Ascending aorta (tissue), 2 donors: Measurements from ENCODE around the gene POLR2L. TPM values are rescaled to one million over a fixed set of nuclear protein-coding genes. Genes with fewer than 3 reads are reported as not detected.

ENCODE experiments used
- DNase-seq, 2 donors: peaks; one replicate each; pipeline ENCODE4 v3.0.0-alpha.2; 2019; ENCODE audit warnings: low spot score in 2 of 2
- H3K27ac ChIP-seq, 2 donors: fragments of 200-600 bp; sonication (generic); one replicate each; pipeline ENCODE4 v1.5.1; 2016 to 2017; ENCODE audit warnings: mild to moderate bottlenecking in 1 of 2
- H3K27me3 ChIP-seq: fragments of 200-600 bp; sonication (generic); one replicate; pipeline ENCODE4 v1.5.1; 2017
- H3K36me3 ChIP-seq, 2 donors: fragments of 200-600 bp; sonication (generic); one replicate each; pipeline ENCODE4 v1.5.1; 2016
- H3K4me1 ChIP-seq, 2 donors: fragments of 200-600 bp; sonication (generic); one replicate each; pipeline ENCODE4 v1.5.1; 2016 to 2017; ENCODE audit warnings: mild to moderate bottlenecking in 1 of 2
- H3K4me3 ChIP-seq, 2 donors: fragments of 200-600 bp; sonication (generic); one replicate each; pipeline ENCODE4 v1.5.1; 2016 to 2017; ENCODE audit warnings: mild to moderate bottlenecking in 1 of 2
- H3K9me3 ChIP-seq, 2 donors: fragments of 200-600 bp; sonication (generic); one replicate each; pipeline ENCODE4 v1.5.1; 2016
- intact Hi-C: fragments of 100-400 bp; cut with DNase I; formaldehyde crosslinking; loops from one replicate; pipeline ENCODE4 v1.15.1; 2023
- total RNA-seq: library from RNA; depleted of rRNA; stranded (reverse); fragments of >200 nt; gene quantifications from one replicate; pipeline ENCODE4 v1.1.0, GENCODE V29; 2016
- TF ChIP-seq, protein P1 (sequence below), 3 experiments: fragments of 200-600 bp in 2 of 3; fragments of 450-650 bp in 1 of 3; sonication (generic) in 2 of 3; IDR thresholded peaks; one replicate each; pipeline ENCODE4 v1.5.1; 2016 to 2019; ENCODE audit warnings: antibody characterized with exemption in 3 of 3, mild to moderate bottlenecking in 1 of 3, moderate library complexity in 1 of 3

The POLR2L gene
- total RNA-seq, 1 donor from 2014 or later = 141 TPM

DNA sequence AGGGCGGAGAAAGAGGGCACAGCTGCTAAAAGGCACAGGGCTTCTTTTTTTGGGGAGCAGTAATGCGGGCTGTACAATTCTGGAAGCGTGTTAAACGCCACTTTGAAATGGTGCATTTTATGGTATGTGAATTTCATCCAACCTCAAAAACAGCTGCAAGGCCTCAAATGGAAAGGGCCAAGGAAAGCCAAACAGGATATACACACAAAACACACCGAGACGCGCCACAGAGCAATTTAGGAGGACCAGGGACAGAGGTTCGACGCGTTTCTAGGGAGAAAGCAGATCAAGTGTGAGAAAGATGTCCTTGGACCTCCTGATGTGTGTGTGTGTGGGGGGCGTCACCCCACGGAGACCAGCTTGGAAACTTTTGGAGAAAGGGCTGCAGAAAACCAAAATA lies 31.4 kb upstream of the POLR2L start:
- no peak overlapping the region for H3K27ac ChIP-seq
- peaks cover 3% of the 10 kb centered on the region in 2 donors for H3K36me3 ChIP-seq
- no peaks in the 10 kb centered on the region for H3K27me3 ChIP-seq
- no peaks in the 10 kb centered on the region for H3K4me1 ChIP-seq
- no peak overlapping the region for H3K4me3 ChIP-seq
- DNase-seq = no peak
- TF ChIP-seq, protein P1, sequence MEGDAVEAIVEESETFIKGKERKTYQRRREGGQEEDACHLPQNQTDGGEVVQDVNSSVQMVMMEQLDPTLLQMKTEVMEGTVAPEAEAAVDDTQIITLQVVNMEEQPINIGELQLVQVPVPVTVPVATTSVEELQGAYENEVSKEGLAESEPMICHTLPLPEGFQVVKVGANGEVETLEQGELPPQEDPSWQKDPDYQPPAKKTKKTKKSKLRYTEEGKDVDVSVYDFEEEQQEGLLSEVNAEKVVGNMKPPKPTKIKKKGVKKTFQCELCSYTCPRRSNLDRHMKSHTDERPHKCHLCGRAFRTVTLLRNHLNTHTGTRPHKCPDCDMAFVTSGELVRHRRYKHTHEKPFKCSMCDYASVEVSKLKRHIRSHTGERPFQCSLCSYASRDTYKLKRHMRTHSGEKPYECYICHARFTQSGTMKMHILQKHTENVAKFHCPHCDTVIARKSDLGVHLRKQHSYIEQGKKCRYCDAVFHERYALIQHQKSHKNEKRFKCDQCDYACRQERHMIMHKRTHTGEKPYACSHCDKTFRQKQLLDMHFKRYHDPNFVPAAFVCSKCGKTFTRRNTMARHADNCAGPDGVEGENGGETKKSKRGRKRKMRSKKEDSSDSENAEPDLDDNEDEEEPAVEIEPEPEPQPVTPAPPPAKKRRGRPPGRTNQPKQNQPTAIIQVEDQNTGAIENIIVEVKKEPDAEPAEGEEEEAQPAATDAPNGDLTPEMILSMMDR (IDR thresholded peaks at IDR 0.05) = no peak
- intact Hi-C loops = no loop called here
- H3K9me3 ChIP-seq = no peaks in the 10 kb centered on the region

DNA sequence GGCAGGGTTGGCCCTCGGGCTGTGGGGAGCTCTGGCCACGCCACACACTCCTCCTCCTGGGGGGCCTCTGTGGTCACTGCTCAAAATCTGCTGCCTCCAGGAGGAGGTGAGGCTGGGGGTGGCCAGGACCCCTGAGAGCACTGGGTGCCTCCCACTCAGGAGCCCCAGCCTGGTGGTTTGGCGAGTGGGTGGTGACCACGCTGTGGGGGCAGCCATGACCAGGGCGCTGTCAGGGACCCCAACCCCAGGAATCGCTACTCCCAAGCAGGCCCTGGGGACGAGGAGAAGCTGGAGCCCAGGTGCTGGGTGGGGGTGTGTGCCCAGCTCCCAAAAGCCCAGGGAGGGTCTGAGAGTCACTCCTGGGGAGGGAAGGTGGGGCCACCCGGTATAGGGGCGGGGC lies 30.5 kb upstream of the POLR2L start:
- Histone ChIP-seq H3K27me3 (no peaks in the 10 kb centered on the region), H3K4me1 (no peaks in the 10 kb centered on the region), H3K27ac (no peak overlapping the region), H3K4me3 (no peak overlapping the region), H3K9me3 (no peaks in the 10 kb centered on the region), H3K36me3 (peaks cover 3 to 6% of the 10 kb centered on the region in 2 donors)
- DNase-seq = no peak
- intact Hi-C loops = no loop called here
- TF ChIP-seq, protein P1 (IDR thresholded peaks at IDR 0.05) = no peak

DNA sequence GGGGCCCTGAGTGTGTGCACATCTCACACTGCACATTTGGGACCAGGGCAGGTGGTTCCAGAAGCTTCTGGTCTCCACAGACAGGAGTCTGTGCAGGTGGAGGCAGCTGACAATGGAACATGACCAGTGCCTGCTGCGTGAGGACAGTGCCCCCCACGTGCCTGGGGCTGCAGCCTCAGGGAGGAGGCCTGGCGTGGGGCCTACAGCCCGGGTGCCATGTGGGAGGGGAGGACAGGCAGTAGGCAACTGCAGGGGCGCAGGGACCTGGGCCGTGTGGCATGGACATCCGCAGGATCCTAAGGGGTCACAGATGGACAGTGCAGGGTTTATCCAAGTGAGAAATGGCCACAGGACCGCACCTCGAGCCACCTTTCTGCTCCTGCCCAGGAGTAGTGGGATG lies 29.1 kb upstream of the POLR2L start:
- no peak overlapping the region for H3K27ac ChIP-seq
- H3K27me3 ChIP-seq = no peaks in the 10 kb centered on the region
- no peak for DNase-seq
- no peaks in the 10 kb centered on the region for H3K9me3 ChIP-seq
- TF ChIP-seq, protein P1 (IDR thresholded peaks at IDR 0.05) = no peak
- H3K4me3 ChIP-seq = no peak overlapping the region
- intact Hi-C loops = no loop called here
- H3K4me1 ChIP-seq = no peaks in the 10 kb centered on the region
- peaks cover 7 to 12% of the 10 kb centered on the region in 2 donors for H3K36me3 ChIP-seq

DNA sequence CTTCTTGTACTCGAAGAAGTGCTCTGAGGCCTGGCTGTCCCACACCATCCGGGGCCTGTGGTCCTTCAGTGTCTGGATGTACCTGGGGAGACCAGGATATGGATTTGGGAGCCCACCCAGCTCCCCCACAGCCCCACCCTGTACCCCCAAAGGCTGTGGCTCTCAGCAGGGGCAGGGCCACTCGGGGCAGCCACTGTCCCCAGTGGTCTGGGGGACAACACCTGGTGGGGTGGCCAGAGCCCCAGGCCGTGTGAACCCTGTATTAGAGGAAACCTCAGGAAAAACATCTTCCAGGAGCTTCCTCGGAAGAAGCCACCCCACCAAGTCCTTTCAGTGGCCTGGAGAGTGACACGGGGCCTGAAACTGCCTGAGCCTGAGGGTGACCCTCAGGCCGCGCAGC lies 28.1 kb upstream of the POLR2L start:
- Histone ChIP-seq H3K9me3 (no peaks in the 10 kb centered on the region), H3K4me1 (no peaks in the 10 kb centered on the region), H3K27ac (no peak overlapping the region), H3K36me3 (peaks cover 18 to 22% of the 10 kb centered on the region in 2 donors), H3K27me3 (no peaks in the 10 kb centered on the region), H3K4me3 (no peak overlapping the region)
- TF ChIP-seq, protein P1 (IDR thresholded peaks at IDR 0.05) = no peak
- intact Hi-C loops = no loop called here
- DNase-seq = no peak

DNA sequence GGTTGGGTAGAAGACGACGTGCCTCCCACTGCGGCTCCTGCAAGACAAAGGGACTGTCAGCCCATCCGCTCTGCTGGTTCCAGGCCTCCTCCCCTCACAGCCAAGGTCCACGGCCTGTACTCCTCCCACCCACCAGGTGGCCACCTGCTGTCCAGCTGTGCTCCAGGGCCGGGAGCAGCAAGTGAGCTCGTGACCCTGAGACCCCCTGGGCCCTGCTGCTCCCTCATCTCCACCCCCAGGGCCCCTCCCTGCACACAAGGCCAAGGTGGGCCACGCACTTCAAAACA lies 27.7 kb upstream of the POLR2L start:
- intact Hi-C loops = no loop called here
- Histone ChIP-seq H3K4me1 (no peaks in the 10 kb centered on the region), H3K36me3 (peaks cover 21 to 24% of the 10 kb centered on the region in 2 donors), H3K4me3 (no peak overlapping the region), H3K9me3 (no peaks in the 10 kb centered on the region), H3K27ac (no peak overlapping the region), H3K27me3 (no peaks in the 10 kb centered on the region)
- TF ChIP-seq, protein P1 (IDR thresholded peaks at IDR 0.05) = no peak
- DNase-seq = no peak

DNA sequence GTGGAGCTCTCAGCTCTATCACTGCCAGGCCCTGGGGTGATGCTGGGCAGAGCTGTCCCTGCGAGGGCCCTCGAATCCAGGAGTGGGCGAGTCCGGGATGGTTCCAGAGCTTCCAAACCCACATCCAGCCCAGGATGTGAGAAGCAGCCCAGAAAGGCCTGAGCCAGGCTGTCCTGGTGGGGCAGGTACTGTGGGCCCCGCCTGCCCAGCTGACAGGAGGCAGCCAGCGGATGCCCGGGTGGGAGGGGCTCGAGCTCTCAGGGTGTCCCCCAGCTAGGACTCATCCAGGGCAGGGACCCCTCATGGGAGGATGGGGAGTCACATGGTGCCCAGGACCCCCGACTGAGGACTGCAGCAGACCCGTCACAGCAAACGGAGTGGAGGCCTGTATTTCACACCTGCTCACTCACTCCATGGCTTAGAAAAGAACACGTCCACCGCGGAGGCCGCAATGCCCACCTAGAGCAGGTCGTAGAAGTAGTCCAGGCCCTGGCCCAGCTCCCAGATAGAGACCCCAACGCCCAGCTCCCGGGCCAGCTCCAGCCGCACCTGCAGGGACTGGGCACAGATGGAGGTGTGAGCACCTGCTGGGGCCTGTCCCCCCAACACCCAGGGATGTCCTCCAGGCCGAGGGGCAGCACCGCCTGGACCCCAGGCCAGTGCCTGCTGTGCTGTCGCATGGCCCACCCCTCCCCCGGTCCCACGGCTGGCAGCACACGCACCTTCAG lies 27.2 kb upstream of the POLR2L start:
- TF ChIP-seq, protein P1 (IDR thresholded peaks at IDR 0.05) = no peak
- Histone ChIP-seq H3K27ac (no peak overlapping the region), H3K4me3 (no peak overlapping the region), H3K9me3 (no peaks in the 10 kb centered on the region), H3K27me3 (no peaks in the 10 kb centered on the region), H3K36me3 (peaks cover 24 to 25% of the 10 kb centered on the region in 2 donors), H3K4me1 (no peaks in the 10 kb centered on the region)
- intact Hi-C loops = no loop called here
- DNase-seq = no peak
